GM18507 (cell line): ENCODE measurements around the gene ATP2B2.

Experiments
- DNase-seq: peaks from one replicate; pipeline ENCODE4 v3.0.0; 2011; ENCODE audit warnings: low read depth; ENCODE audit not compliant: insufficient read length; ENCODE audit errors: extremely low spot score
- FAIRE-seq: peaks from 2 replicates; lab custom pipeline; 2011; peaks lifted over from hg19 to GRCh38; lab: Jason Lieb, UNC

Gene ATP2B2

DNA sequence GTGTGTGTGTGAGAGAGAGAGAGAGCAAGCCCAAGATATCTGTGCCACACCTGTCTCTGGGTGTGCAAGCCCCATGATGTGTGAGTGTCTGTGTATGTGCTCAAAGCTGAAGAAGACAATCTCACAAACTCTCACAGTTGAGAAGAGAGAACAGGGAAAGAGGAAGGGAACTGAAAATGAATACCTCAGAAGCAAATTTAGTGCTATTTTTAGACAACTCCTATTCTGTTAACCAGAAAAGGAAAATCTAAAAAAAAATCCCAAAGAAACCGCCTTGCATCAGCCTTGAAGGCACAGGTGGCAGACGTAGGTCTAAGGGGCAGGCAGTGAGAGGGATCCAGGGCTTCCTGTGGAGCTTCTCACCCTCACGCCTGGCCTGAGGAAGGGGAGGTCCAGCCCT is 47.8 kb downstream of the ATP2B2 start:
- DNase-seq (no peak), FAIRE-seq (no peak)

DNA sequence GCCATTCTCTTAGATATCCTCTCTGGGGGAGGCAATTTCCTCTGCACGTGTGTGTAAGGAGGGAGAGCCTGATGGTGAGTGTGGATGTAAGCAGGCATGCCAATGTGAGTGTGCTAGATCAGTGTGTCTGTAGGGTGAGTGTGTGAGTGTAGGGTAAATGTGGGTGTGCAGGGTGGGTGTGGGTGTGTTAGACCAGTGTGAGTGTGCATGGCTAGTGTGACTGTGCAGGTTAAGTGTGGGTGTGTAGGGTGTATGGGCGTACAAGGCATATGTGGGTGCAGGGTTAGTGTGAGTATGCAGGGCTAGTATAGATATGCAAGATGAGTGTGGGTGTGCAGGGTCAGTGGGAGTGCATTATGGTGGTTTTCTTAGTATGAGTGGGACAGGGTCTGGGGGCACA is 48.4 kb downstream of the ATP2B2 start:
- FAIRE-seq (no peak), DNase-seq (no peak)

DNA sequence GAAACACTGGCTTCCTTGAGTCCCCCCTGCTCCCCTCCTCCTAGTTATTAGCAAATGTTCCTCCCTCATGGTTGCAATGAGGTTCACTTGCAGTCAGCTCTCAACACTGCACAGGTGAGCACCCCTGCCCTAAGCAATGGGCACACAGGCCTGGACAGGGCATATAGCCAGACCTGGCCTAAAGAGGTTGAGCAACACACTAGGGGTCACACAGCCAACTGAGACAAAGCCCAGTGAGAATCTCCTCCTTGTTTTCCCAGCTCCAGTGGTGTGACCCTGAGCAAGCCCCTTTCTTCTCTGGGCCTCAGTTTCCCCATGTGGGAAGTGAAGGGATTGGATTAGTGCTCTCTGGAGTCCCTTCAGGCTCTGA is 49.9 kb downstream of the ATP2B2 start:
- FAIRE-seq (no peak), DNase-seq (no peak)

DNA sequence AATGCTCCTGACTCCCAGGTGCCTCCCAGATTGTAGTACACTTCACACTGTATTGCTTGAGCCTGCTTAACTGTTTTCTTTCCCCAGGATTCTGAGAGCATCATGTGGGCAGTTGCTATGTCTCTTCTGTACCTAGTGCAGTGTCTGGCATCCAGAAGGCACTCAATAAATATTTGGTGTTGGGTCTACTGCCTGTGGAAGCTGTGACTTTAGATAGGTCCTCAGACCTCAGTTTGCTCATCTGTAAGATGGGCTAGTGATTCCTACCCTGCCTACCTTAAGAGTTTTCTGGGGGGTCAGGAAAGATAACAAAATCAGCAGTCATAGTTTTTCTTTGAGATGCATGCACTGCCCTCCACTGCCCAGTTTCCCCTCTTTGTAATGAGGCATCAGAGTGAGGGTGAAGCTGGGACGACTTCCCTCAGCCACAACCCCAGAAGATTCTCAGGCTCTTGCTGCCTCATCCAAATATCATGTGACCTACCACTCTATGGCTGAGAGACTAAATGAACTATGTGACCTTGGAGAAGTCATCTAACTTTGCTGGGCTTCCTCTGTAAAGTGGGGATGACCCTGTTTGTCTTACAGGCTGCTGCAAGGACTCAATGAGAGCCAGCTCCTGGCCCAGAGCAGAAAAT is 50.4 kb downstream of the ATP2B2 start:
- no peak for FAIRE-seq
- DNase-seq: no peak

DNA sequence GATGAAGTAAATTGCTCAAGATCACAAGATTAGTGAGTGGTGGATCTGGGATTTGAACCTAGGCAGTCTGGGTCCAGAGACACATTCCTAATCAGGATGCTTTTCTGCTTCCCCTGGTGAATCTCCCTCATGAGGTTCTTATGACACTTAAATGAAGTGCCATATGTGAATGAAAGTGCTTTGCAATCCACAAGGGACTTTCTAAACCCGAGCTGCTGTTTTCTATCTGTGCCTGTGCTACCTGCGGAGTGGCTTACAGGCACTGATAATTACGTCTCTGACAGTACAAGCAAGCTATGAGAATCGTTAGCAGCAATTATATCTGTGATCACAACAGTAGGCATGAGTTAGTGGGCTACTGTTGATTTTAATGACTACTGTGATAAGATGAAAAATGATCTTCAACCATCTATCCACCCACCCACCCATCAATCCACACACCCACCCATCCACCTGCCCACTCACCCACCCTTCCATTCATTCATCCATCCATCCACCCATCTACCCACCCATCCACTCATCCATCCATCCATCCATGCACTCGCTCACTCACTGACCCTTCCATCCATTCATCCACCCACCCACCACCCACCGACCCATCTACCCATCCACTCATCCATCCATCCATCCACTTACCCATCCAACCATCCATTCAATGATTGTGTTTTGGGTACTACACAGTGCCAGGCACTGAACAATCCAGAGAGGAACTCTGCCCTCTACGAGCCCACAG is 51.8 kb downstream of the ATP2B2 start:
- no peak for FAIRE-seq
- no peak for DNase-seq

DNA sequence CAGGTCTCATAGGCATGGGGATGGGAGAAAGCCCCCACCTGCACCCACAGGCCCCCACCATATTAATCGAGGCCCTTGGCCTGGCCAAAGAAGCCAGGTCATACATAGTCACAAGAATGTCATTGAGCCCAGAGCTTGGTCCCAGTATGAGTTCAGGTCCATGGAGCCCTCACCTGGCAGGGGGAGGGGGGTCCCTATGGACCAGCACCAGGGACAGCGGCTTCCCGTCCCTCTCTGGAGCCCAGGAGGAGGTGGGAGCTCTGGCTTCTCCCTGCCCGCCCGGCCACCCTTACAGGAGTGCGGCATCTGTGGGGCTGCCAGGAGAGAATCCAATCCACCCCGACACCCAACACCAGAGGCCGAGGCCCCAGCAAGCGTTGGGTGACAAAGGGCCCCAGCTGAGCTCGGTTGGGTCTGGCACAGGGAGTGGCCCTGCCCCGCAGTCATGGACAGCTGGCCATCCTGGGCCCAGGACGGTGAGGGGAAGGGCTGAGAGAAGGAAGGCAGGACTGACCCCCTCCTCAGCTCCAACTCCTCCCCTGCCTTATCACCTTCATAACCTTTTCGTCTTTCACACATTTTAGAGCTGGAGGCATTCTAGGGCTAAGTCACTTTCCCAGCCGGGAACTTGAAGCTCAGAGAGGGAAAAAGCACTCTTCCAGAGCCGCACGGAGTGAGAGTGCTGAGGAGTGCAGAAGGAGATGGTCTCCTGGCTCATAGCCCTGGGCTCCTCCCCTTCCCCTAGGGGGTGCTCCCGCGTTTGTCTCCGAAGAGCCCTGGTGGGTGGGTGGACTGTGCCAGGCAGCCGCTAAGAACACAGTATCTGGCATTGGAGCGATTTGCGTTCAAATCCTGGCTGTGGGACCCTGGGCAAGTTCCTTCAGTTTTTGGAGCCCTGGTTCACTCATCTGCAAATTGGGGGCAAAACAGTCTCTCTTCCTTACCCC is 54.6 kb downstream of the ATP2B2 start:
- no peak for DNase-seq
- FAIRE-seq: no peak

DNA sequence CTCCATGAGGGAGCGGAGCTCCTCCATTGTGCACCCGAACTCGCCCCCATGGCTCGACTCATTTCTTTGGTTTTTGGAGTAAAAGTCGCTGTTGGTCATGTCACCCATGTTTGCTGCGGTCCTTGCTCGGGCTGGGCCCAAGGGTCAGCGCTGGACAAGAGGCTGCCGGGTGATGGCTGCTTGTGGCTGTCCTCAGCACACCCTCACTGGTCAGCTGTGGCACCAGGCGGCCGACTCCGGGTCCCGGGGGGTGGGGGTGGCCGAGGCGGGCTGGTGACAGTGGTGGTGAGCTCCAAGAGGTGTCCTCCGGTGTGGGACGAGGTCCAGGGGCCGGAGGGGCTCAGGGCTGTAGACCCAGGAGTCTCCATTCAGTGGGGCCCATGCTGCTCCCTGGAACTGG is 56.0 kb downstream of the ATP2B2 start:
- FAIRE-seq: no peak
- DNase-seq: no peak

DNA sequence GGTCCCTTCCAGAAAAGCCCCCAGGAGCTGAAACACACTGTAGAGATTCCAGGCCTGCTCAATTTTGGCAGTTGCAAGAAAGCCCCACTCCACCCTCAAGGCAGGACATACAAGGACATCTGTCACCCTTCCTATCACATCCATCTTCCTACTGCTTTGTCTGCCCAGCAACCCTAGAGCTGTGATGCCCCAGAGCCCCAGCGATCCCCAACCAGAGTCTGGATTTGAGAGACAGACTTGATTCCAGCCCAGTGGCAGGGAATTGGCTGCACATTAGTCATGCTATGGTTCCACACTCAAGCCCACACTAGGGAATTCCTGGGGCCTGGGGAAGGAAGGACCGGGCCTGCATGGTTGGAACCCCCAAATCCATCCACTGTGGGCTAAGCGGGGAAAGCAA is 56.8 kb downstream of the ATP2B2 start:
- FAIRE-seq (no peak), DNase-seq (no peak)

DNA sequence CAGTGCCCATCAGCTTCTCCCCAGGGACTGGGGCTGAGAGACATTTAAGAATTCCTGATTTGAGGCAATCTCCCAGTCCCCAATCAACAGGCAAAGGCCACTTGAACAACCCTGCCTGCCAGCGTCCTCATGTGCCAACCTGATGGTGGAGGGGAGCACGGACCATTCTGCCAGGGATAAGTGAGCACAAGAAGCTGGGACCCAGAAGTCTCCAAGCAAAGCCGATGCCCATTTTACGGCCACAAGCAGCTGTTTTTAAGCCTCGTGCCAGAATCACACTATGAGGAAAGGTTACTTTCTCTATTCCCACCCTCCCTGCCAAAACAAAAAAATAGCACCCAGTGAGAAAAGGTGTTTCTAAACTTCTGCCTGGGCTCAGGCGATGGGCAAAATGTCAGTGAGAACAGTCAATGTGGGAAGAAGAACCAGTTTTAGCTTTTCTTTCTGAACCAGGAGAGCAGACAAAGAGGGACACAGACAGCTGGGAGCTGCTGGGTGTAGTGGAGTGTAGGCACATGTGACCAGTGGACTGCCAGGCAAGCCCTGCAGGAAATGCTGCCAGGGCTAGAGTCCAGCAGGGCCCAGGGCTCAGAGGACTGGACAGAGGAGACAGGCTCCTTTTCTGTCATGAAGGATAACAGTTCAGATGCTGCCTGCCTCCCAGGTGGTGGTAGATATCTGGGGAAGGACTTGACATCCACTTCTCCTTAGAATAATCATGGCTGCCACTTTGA is 57.7 kb downstream of the ATP2B2 start:
- no peak for DNase-seq
- FAIRE-seq: no peak

DNA sequence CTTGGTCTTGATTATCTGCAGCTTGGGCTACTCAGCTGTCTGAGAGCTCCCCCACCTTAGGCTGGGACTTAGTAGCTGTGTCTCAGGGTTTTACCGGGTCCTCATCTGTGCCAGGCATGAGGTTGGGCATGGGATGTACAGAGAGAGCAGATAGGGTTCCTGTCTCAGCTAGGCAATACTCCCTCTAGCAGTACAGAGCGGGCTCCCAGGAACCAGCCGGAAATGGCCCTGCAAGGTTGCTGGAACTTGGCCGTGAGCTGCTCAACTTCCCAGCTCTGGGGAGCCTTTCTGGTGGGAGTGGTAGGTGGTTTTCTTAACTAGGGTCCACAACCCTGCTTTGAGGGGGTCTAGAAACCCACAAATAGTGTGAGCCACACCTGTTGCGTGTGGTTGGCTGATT is 58.3 kb downstream of the ATP2B2 start:
- DNase-seq: no peak
- no peak for FAIRE-seq

DNA sequence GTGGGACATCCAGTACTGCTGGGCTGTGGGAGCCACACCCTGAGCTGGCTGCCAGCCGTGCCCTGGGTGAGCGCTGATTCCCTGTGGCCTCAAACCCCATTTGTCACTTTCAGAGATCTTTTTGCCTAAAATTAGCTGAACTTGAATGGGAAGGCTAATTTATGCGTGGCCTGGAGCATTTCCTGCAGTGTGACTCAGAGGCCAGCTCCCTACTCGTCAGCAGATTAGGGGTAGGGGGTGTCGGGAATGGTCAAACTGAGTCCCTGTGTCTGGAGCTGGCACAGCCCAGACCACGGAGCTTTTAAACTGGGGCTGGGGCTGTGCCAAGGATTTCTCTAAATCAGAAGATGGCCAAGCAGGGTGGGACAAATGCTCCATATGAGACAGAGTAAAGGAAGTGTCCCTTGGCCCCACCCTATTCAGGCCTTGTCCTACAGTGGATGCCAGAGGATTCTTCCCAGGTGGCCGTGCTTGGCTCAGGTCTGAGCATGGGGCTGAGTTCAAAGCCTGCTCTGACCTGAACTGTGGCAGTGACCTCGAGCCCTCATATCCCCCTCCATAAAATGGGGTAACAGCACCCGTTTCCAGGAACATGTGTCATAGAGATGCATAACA is 59.7 kb downstream of the ATP2B2 start:
- FAIRE-seq: no peak
- DNase-seq: no peak

DNA sequence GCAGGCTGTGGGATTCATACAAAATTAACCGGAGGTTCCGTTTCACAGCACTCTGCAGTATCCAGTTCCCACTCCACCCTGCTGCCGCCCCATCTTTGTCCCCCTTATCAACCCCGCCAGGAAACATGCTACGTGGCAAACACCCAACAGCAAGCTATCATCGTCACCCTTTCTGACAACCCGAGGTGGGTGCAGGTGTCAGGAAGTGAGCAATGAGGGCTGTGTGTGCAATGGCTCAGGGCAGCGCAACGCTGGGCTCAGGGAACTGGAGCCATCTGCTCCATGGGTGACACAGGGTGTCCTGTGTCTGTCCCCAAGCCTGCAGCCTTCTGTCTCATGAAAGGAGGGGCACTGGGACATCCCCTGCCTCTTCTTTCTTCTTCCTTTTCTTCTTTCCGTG is 60.9 kb downstream of the ATP2B2 start:
- no peak for DNase-seq
- FAIRE-seq: no peak

DNA sequence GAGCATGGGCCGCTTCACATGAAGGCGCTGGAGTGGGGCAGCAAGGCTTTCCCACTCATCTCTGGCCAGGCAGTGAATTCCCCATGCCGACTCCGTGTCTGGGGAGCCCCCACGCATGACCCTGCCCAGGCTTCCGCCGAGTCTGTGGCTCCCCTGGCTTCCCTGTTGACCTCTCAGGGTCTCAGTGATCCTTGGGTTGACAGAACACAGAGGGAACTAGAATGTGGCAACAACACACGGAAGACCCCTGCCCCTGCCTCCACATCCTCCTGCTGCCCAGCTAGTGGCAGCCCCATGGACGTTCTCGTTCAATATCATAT is 61.3 kb downstream of the ATP2B2 start:
- FAIRE-seq (no peak), DNase-seq (no peak)

DNA sequence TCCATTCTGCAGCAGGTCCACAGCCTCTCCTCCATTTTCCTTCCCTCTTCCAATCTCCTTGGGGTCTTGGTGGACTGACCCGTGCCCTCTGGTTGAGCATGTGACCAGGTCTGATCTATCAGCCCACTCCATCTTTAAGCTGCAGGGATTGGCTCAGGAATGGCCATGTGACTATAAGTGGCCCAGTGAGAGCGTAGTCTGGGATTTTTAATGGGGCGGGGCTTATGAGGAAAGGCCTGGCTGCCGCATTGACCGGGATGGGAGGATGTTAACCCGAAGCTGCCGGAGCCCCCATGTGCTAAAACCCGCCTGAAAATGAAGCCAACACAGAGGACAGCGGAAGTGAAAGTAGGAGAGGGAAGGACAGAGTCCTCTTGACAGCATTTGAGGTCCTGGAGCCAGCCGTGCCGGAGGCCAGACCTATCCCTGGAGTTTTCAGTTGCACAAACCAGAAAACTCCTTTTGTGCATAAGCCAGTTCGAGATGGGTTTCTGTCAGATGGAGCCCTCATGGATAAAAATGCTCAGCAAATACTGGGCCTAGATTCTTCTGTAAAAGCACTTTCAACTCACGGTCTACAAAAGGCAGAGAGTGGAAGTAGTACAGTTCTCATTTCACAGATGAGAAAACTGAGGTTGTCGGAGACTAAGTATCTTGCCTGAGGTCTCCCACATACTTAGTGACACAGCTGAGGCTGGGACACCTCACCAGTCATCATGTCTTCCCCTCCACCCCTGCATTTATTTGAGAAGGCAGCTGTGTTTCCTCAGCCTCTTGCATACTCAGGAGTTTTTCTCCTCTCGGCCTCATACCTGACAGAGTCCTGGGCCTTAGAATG is 61.9 kb downstream of the ATP2B2 start:
- DNase-seq: no peak

DNA sequence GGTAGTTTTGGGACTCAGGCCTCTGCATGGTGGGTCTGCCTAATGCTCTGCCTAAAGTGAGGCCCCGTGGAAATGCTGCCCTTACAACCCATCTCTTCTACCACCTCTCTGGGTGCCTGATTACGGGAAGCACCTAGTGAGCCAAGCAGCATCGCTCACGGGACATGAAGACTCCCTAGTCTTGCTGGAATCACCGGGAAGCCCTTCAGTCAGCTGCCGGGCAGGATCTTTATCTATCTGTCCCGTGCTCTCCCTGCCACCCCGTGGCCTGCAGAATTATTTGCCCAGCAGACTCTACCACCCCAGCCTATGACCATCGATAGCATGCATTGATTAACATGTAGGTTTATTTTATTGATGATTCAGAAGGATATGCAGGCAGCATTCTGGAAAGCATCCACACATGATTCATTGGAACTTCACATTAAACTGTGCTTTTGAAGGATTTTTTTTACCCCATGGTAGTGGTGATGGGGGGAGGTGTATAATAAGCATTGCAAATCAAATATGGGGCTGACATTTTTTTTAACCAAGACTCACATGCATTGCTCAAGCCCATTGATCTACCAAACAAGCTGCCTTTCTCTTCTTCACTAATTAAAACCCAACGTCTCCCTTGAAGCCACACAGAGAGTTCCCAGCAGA is 63.1 kb downstream of the ATP2B2 start:
- no peak for DNase-seq
- no peak for FAIRE-seq

More for the DNA sequence above, 61.9 kb downstream of the ATP2B2 start:
- FAIRE-seq: no peak

DNA sequence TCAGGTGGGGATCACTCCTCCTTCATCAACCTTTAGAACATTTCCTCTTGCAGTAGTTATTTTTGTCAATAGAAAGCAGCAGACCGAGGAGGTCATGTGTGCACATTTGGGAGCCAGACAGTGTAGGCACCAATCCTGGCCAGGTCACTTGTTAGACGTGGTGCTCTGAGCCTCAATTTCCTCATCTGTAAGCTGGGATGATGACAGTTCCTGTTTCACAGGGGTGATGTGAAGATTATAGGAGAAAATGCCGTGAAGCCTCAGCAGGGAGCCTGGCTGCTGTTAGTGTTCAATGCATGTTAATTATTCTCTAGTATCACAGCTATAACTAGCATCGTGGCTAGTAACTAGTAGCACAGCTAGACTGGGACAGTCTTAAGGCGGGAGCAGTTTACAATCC is 64.7 kb downstream of the ATP2B2 start:
- FAIRE-seq (no peak), DNase-seq (no peak)

DNA sequence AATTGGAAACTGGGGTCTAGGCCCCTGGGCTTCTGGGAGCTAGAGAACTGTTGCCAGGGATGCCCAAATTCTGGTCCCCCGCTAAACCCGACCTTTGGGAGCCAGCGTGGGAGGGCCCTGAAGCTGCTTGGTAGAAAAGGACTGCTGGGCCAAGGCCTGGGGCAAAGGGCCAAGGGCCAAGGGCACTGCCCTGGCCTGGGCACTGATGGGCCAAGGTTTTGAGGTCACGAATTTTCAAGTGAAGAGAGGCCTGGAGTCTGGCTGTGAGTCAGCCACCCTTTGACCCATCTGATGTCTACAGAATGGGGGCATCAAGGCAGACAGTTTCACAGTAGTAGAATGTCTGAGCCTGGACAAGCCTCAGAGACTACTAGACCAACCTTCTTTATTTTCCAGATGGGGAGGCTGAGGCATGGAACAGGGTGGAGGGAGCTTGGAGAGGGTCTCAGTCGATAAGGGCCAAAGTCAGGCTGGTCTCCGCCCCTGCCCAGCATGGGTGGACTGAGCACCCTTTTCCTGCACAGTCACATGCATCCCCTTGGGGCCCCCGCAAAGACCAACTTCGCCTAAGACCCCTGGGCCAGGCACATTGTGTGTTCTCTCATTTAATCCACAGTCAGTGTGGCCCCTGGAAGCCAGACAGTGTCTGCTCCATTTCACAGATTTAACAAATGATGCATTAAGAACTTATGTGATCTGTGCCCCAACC is 66.3 kb downstream of the ATP2B2 start:
- FAIRE-seq (no peak), DNase-seq (no peak)
